Liver (tissue), 9 donors: ENCODE results near the gene CEP250. TPM values are rescaled to one million over a fixed set of nuclear protein-coding genes. Genes with fewer than 3 reads are reported as not detected.
A peak's percentile ranks its signal among the peaks of the same experiment; 100 is the strongest.

Experiments used
- DNase-seq: peaks from one replicate; pipeline ENCODE4 v3.0.0-alpha.2; 2017; ENCODE audit warnings: low spot score
- H3K27ac ChIP-seq, 2 donors: one replicate each; pipeline ENCODE4 v1.7.0; 2013; ENCODE audit warnings: inconsistent platforms in 2 of 2, low read length in 2 of 2, control low read depth in 1 of 2, low read depth in 1 of 2, mild to moderate bottlenecking in 1 of 2
- H3K27me3 ChIP-seq, 4 donors: one replicate each; pipeline versions ENCODE4 v1.6.1 to v1.7.0; 2013; ENCODE audit warnings: low read length in 3 of 4, inconsistent platforms in 1 of 4, mild to moderate bottlenecking in 1 of 4, moderate library complexity in 1 of 4; ENCODE audit not compliant: control insufficient read depth in 4 of 4, insufficient read depth in 4 of 4
- H3K36me3 ChIP-seq, 4 donors: one replicate each; pipeline versions ENCODE4 v1.6.1 to v1.7.0; 2013; ENCODE audit warnings: low read length in 3 of 4, mild to moderate bottlenecking in 3 of 4, low read depth in 1 of 4, moderate library complexity in 1 of 4; ENCODE audit not compliant: control insufficient read depth in 4 of 4, insufficient read depth in 3 of 4
- H3K4me1 ChIP-seq, 4 donors: one replicate each; pipeline versions ENCODE4 v1.6.1 to v1.7.0; 2013; ENCODE audit warnings: low read length in 3 of 4, mild to moderate bottlenecking in 3 of 4, moderate library complexity in 1 of 4; ENCODE audit not compliant: control insufficient read depth in 4 of 4, insufficient read depth in 4 of 4
- H3K4me3 ChIP-seq, 3 donors: one replicate each; pipeline versions ENCODE4 v1.6.1 to v1.7.0; 2013; ENCODE audit warnings: low read length in 3 of 3, control low read depth in 1 of 3, low read depth in 1 of 3, mild to moderate bottlenecking in 1 of 3
- H3K9ac ChIP-seq, 2 donors: one replicate each; pipeline ENCODE4 v1.7.0; 2013; ENCODE audit warnings: low read length in 2 of 2, mild to moderate bottlenecking in 2 of 2, moderate library complexity in 2 of 2, control low read depth in 1 of 2, low read depth in 1 of 2
- H3K9me3 ChIP-seq, 4 donors: one replicate each; pipeline versions ENCODE4 v1.6.1 to v1.7.0; 2013; ENCODE audit warnings: low read length in 3 of 4; ENCODE audit not compliant: control insufficient read depth in 4 of 4
- ATF3 ChIP-seq: IDR thresholded peaks from 2 replicates; pipeline ENCODE4 v1.6.1; 2016; ENCODE audit warnings: antibody characterized with exemption
- CTCF ChIP-seq: fragments of 150-350 bp; IDR thresholded peaks from 2 replicates; pipeline ENCODE4 v1.5.1; 2017; ENCODE audit warnings: improper control_type of control experiment, low read depth, low read length; ENCODE audit not compliant: missing input control
- EGR1 ChIP-seq, 2 donors: IDR thresholded peaks; 2 replicates each; pipeline ENCODE4 v1.6.1; 2016 to 2018; ENCODE audit warnings: antibody characterized with exemption in 2 of 2, low read depth in 2 of 2
- FOXA1 ChIP-seq: IDR thresholded peaks from 2 replicates; pipeline ENCODE4 v1.6.1; 2016; ENCODE audit warnings: antibody characterized with exemption
- FOXA2 ChIP-seq: IDR thresholded peaks from 2 replicates; pipeline ENCODE4 v1.6.1; 2016; ENCODE audit warnings: antibody characterized with exemption
- GABPA ChIP-seq, 2 donors: IDR thresholded peaks in 1 of 2; conservative IDR thresholded peaks in 1 of 2; 2 replicates each; pipeline ENCODE4 v1.6.1; 2016; ENCODE audit warnings: antibody characterized with exemption in 2 of 2, mild to moderate bottlenecking in 1 of 2, moderate library complexity in 1 of 2
- HNF4A ChIP-seq, 2 donors: conservative IDR thresholded peaks; 2 replicates each; pipeline ENCODE4 v1.6.1; 2016; ENCODE audit warnings: antibody characterized with exemption in 2 of 2, mild to moderate bottlenecking in 2 of 2
- HNF4G ChIP-seq: IDR thresholded peaks from 2 replicates; pipeline ENCODE4 v1.6.1; 2016; ENCODE audit warnings: antibody characterized with exemption
- JUND ChIP-seq, 2 donors: IDR thresholded peaks; 2 replicates each; pipeline ENCODE4 v1.6.1; 2016; ENCODE audit warnings: antibody characterized with exemption in 2 of 2
- NR2F2 ChIP-seq: IDR thresholded peaks from 2 replicates; pipeline ENCODE4 v1.6.1; 2016; ENCODE audit warnings: antibody characterized with exemption
- RAD21 ChIP-seq, 2 donors: IDR thresholded peaks; 2 replicates each; pipeline ENCODE4 v1.6.1; 2016; ENCODE audit warnings: antibody characterized with exemption in 2 of 2, mild to moderate bottlenecking in 2 of 2
- REST ChIP-seq: IDR thresholded peaks from 2 replicates; pipeline ENCODE4 v1.6.1; 2016; ENCODE audit warnings: antibody characterized with exemption, mild to moderate bottlenecking
- RXRA ChIP-seq, 2 donors: IDR thresholded peaks; 2 replicates each; pipeline ENCODE4 v1.6.1; 2017 to 2018; ENCODE audit warnings: antibody characterized with exemption in 2 of 2, mild to moderate bottlenecking in 1 of 2
- SP1 ChIP-seq: IDR thresholded peaks from 2 replicates; pipeline ENCODE4 v1.6.1; 2018; ENCODE audit warnings: antibody characterized with exemption, mild to moderate bottlenecking
- TAF1 ChIP-seq: conservative IDR thresholded peaks from 2 replicates; pipeline ENCODE4 v1.6.1; 2016; ENCODE audit warnings: antibody characterized with exemption, mild to moderate bottlenecking
- ZBTB33 ChIP-seq: IDR thresholded peaks from 2 replicates; pipeline ENCODE4 v1.6.1; 2016; ENCODE audit warnings: antibody characterized with exemption
- WGBS: extraction: QIAGEN DNeasy Blood & Tissue Kit; methylation state at CpG from one replicate; pipeline ENCODE4 v1.1.7; 2013; 5-methylcytosine and 5-hydroxymethylcytosine counted together
- polyA plus RNA-seq, 2 donors: library from polyadenylated mRNA; stranded (reverse) in 1 of 2; unstranded in 1 of 2; fragments of 200-250 nt in 1 of 2; fragments of >200 nt in 1 of 2; fragmentation: Nextera tagmentation in 1 of 2; extraction: Ambion mirVana in 1 of 2; gene quantifications; one replicate each; pipeline versions ENCODE4 v1.2.1 to v1.2.3, GENCODE V29; 2013 to 2015
- total RNA-seq, 2 donors: library from RNA; depleted of rRNA; stranded (reverse); fragments of >200 nt; gene quantifications; one replicate each; pipeline ENCODE4 v1.2.3, GENCODE V29; 2014
- donor health status: healthy.
- donor health status: healthy.
- donor health status: healthy.
- donor health status: healthy.
- donor health status: healthy.

The CEP250 gene
- total and polyA plus RNA-seq, 4 donors: 3.4 to 13.3 (median 8.3) TPM

GRCh38 chr20:35560541-35560940, 105.1 kb downstream of the CEP250 start (continued):
- no peak for TF ChIP-seq REST
- no peak for TF ChIP-seq HNF4G
- no peak for TF ChIP-seq RAD21 (IDR thresholded peaks at IDR 0.05)

- no peak for DNase-seq
- 28% methylated on average over 7 of the region's 7 CpGs for WGBS
- no peak overlapping the region for H3K27ac ChIP-seq
- H3K9me3 ChIP-seq: no peaks in the 10 kb centered on the region
- peaks cover 6 to 12% (median 10%) of the 10 kb centered on the region in 4 donors for H3K36me3 ChIP-seq
- H3K27me3 ChIP-seq: no peaks in the 10 kb centered on the region
- H3K4me1 ChIP-seq: no peaks in the 10 kb centered on the region
- TF ChIP-seq CTCF (peak; percentile 17), FOXA1 (no peak), RAD21 (IDR thresholded peaks at IDR 0.05) (peak; percentile 60 to 68), TAF1 (no peak)
- no peak overlapping the region for H3K9ac ChIP-seq
- no peak overlapping the region for H3K4me3 ChIP-seq
Measured at GRCh38 chr20:35561268-35561667, 105.9 kb downstream of the CEP250 start.

GRCh38 chr20:35561671-35562070, 106.3 kb downstream of the CEP250 start:
- no peak overlapping the region for H3K9ac ChIP-seq
- no peaks in the 10 kb centered on the region for H3K9me3 ChIP-seq
- H3K27ac ChIP-seq: no peak overlapping the region
- H3K4me3 ChIP-seq: no peak overlapping the region
- no peak for DNase-seq
- H3K27me3 ChIP-seq: no peaks in the 10 kb centered on the region
- peaks cover 6 to 8% (median 7%) of the 10 kb centered on the region in 4 donors for H3K36me3 ChIP-seq
- WGBS: 60% methylated on average over 5 of the region's 5 CpGs
- H3K4me1 ChIP-seq: no peaks in the 10 kb centered on the region
- no peak for TF ChIP-seq EGR1 (IDR thresholded peaks at IDR 0.05; ENCODE audit: low read depth in 2 of 2)
- TF ChIP-seq HNF4G: no peak
- no peak for TF ChIP-seq TAF1
- TF ChIP-seq REST: no peak
- TF ChIP-seq RXRA (IDR thresholded peaks at IDR 0.05): no peak
- no peak for TF ChIP-seq FOXA1
- TF ChIP-seq FOXA2: no peak
- TF ChIP-seq ZBTB33: no peak
- no peak for TF ChIP-seq RAD21 (IDR thresholded peaks at IDR 0.05)
- no peak for TF ChIP-seq SP1
- TF ChIP-seq GABPA (IDR thresholded peaks at IDR 0.05 in 1 of 2, conservative IDR thresholded peaks at IDR 0.05 in 1 of 2): no peak
- TF ChIP-seq ATF3: no peak
- no peak for TF ChIP-seq NR2F2
- TF ChIP-seq HNF4A (conservative IDR thresholded peaks at IDR 0.05): no peak
- no peak for TF ChIP-seq CTCF
- TF ChIP-seq JUND (IDR thresholded peaks at IDR 0.05): no peak
